ENCODE measurements around the gene HSP90AB1.

Gene HSP90AB1

DNA sequence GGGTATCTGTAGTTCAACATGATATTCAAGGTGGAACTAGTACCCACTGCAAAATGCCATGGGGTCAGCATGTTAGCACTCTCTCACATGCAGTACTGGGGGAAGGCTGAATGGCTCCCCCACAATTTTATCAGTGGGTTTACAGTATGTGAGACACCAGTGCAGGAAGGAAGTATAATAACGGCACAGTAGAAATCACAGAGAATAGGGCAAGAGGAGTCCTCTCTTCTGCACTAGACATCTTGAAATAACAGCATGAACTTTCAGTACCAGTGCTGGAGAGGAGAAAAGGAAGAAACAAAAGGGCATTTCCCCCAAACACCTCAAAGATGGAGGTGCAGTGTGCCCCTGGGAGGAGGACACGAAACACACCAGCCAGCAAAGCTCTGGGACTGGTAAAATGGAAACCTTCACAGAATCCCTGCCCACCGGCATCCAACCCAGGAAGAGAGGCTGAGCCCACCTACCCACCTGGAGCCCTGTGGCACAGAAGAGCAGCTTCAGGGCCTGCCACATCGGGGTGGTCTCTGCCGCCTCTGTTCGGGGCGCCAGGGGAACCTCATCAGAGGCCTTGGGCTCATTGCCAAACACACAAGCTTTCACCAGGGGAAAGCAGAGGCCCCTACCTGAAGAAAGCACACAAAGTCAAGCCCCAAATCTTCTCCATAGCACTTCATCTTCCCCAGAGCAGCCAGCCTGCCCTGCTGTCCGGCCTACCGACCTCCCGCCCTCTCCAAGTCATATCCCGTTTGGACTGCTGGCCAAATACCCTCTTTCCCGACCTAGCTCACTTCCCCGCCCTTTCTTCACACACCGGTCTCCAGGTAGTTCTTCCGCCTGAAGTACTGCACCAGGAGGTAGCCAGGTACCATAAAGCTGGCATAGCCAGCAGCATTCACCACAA lies 9.2 kb downstream of the HSP90AB1 start:
- DNase-seq, result peak; percentile 58

DNA sequence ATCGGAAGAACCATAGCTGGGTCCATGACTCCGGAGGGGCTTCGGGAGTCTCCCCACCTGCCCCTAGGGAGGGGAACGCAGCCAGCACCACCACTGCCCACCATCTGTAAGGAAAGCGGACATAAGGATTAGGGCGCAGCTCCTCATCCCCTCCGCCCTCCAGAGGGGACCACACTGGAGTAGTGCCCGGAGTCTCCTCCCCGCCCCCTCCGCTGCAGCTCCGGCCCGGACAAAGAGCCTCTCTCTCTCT lies 9.8 kb downstream of the HSP90AB1 start:
- DNase-seq, result no peak

DNA sequence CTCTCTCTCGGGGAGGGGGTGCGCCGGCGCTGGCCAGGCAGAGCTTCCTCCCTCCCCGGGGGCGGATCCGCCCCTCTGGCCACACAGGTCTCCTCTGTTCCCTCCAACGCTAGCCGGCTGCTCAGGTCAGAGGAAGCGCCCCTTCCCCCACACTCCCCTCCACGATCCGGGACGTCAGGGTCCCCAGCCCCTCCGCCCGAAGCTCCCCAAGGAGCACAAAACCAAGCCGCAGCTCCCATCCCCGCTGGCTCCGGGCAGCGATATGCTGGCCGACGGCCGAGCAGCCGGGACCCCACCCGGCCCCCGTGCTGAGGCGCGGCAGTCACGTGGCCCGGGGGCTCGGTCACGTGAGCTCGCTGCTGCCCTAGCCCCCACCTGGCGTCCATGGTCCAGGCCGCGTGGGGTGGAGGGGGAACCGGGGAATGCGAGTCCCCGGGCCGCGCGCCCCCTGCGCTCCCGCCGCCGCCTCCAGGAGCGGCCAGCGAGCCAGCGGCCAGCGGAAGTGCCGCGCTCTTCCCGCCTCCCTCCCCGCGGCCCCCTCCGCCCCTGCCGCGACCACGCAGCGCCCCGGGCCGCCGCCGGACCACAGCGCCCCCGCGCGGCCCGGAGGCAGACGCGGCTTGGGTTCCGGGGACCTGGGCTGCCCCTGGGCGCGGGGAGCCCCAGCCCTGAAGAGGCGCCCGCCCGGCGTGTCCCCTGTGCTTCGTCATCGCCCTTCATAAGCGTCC lies 10.3 kb downstream of the HSP90AB1 start, which contains the start of gene SLC35B2:
Gene SLC35B2 (minus strand): TSS at position 504 of the 728 bp plus-strand sequence. CDS start 118 bp downstream, at position 386.
- DNase-seq, result peak; percentile 78

DNA sequence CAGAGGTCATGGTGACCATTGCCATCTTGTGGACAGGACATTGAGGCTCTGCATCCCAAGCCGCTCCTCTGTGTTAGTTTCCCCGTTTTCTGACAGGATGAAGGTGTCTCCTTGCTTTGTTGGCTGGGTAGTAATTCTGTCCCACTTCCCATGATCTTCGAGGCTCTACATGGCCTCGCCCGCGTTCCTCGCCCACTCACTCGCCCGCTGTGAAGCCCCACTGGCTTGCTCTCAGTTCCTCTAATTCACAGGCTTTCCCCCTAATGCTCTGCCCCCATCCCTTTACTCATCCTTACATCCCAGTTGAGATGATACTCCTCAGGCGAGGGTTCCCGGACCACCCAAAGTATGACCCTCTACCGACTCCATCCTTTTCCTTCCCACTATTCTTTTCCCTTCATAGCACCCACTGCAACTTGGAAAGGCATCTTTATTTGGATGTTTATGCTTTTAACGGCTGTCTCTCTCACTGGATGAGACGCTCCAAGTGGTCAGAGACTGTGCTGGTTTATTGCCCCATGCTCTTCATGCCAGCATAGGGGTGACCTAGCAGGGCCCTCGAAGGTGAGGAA lies 10.9 kb downstream of the HSP90AB1 start:
- peak; percentile 15 for DNase-seq

DNA sequence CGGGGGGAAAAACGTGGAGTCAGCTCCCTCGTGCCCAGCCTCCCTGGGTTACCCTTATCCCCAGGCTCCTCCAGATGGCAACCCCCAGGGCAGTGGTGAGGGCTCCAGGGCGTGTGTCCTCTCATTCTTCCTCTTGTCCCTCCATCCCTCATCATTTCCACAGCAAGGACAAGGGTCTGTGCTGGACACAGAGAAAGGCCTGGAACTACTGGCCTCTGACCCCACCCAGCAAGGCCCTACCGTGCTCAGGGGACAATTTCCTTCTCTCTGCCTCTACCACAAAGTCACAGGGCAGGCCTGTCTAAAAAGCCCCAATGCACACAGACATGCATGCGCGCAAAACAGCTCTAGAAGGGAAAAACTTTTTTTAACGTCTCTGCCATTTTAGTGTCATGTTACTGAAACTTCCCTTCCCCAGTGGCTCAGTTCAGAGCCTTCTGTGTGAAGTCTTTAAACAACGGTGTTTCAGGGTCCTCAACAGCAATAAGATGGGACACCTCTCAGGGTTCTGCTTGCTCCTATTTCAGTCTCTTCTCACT lies 11.5 kb downstream of the HSP90AB1 start:
- peak; percentile 25 for DNase-seq

DNA sequence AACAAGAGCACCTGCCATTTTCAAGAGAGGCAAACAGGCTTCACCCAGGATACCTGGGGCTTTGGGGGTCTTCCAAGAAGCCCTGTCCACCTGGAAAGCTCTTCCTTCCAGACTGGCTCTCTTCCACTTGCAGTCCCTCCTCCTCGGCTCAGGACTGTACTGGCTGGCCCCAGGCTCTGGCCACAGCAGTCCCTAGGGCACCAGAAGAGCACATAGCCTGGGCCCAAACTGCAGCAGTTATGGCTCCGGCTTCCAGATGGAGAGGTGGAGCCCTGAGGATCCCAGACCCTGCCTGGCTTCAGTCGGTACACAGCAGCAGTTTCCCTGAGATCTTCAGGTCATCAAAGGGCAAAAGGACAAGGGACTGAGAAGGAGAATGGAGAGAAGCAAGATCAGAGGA lies 12.0 kb downstream of the HSP90AB1 start:
- no peak for DNase-seq

DNA sequence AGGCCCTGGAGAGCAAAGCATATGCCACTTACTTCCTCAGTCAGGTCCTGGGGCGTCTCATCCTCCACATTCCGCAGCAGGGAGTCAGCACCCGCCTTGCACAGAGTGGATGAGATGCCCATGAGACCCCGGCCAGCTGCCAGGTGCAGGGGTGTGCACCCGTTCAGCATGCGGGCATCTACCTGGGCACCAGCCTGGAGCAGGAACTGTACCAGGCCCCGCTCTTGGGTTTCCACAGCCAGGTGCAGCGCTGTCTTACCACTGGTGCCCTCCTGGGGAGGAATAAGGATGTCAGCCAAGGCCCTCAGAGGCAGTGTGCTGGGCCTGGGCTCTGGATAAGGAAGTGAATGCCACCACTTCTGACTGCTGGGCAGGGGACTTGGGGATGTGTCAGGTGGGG lies 13.1 kb downstream of the HSP90AB1 start:
- no peak for DNase-seq

DNA sequence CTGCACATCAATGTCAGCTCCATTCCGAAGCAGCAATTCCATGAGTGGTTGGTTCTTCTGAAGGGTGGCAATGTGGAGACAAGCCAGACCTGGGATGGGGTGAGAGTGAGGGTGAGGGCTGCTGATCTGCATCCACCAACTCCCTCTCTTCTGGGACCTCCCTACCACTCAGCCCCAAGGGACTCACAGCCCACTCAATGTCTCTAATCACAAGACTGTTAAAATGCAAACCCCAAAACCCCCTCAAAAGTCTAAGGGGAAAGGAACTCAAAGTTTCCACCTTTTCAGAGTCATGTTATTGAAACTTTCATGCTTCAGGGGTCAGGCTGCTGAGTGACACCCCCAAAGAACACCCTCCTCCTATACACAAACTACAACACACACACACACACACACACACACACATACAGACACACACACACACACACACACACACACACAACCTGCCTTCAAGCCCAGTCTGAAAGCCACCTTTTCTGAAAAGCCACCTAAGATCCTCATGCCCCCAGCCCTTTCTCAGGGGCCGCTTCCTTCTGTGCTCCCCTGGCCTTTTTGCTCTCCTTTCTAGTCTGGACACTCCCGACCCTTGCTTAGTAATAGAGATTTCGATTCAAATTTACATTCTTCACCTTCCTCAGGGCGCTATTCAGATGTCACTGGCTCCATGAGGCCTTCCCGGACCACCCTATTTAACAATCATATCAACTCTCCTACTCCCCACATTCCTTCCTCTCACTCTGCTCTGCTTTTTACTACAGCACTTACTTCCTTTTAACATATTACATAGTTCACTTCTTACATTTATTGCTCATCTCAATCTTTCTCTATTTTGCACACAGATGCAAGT lies 13.8 kb downstream of the HSP90AB1 start:
- DNase-seq, result no peak

DNA sequence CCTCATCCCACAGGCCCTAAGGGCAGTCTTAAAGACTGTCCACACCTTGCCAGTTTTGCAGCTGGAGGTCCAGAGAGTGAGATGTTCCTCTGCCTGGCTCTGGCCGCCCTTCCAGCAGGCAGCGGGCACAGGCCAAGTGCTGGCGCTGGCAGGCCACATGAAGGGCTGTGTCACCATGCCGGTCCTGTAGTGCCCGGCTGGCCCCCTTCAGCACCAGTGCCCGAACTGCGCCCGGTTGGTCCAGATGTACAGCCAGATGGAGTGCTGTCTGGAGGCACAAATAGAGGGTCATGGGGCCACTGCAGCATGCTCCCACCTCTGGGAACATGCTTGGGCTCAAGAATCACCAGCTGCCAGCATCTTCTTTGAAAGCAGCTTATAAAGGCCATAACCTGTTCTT lies 14.7 kb downstream of the HSP90AB1 start:
- DNase-seq, result no peak

DNA sequence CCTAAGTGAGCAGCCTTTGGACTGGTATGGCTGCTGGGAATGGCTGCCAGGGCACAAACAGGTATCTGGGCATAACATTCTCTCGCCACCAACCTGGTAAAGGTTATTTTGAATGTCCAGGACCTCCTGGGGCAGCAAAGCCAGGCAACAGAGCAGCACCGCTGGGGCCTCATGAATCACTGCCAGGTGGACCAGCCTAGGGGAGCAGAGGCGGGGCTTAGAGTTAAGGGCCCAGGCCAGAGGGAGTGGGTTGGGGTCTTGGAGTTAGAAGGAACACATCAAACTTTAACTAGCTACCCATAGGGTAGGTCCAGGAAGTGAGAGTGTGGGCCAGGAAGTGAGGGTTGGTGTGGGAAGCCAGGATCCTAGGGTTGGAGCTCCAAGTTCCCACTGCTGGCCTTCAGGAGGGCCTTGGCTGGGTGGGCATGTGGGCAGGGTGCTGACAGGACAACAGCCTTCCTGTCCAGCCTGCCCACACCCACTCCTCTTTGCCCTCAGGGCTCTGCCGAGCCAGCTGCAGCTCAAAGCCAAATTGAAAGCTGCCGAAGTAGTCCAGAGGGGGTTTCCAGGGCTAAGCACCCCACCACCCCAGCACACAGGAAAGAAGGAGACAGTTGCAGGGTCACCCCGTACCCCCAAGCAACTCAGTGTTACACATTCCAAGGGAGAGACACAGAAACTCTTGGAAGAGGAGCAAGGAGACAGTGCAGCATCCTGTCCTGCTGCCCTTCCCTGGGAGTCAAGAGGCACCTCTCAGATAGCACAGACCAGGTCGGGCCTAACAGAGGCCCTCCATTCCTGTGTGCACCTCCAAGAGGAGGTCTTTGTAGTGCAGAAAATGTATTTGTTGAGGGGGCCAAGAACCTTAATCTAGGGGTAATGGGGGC lies 15.8 kb downstream of the HSP90AB1 start:
- no peak for DNase-seq

DNA sequence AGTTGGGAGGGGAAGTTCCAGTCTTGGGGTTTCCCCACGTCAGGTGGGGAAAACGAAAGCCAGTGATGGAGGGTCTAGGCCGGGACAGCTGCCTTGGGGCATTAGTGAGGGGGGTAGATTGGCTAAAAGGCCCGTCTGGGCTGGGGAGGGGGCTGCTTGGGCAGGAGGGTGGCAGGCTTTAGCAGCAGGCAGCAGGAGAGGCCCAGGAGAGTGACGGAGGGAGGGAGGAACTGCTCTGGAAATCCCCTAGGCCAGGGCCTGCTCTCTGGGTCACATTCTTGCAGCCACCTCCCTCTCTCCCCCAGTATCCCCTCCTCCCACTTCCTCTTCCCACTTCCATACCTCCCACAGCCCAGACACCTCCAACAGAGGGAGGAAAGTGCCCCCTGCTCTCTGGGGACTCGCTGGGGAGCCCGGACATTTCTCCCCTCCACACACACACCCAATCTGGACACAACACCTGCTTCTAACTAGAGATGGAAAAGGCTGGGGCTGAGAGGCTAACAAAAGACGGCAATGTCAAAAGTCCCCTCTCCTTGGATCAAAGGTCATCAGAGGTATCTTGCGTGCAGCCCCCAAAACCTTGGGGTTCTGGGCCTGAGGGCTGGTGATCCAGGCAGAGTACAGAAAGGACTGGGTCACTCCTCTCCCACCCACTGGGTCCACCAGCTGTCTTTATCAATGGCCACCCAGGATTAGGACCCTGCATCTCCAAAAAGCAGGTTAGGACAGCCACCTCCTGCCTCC lies 16.6 kb downstream of the HSP90AB1 start:
- DNase-seq, result peak; percentile 78

DNA sequence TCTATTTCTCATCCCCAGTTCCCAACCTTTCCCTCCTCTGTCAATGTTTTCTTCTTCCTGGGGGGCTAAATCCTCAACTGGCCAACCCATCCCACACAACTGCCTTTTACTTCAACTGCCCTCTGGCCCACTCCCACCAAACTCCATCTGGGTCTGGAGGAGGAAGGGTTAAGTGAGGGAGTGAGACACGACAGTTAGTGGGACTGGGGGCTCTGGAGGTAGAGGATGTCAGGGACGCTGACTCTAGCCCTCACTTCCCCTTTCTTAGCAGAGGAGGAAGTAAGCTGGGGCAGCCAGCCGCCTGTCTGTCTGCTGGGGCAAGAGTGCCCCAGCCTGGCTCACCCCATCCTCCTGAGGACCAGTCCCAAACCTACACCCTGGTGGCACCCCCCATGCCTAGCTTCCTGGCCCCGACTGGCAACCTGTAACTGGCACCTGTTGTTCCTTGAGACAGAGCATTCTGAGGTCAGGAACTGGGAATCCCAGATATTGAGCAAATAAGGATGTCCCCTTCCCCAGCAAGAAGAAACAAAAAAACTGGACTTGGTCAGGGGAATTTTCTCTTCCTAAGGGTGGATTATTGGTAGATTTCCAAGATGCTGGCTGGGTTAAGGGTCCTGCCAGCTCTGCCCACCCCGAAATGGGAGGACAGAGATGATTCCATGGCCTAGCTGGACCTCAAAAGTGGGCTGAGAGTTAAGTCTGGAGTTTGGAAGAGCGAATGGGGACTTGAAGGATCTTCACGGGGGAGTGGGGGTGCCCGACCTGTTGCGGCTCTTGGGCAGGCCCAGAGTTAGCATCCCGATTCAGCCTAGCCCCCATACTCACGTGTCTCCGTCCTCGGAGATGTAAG lies 17.5 kb downstream of the HSP90AB1 start:
- DNase-seq, result peak; percentile 64

DNA sequence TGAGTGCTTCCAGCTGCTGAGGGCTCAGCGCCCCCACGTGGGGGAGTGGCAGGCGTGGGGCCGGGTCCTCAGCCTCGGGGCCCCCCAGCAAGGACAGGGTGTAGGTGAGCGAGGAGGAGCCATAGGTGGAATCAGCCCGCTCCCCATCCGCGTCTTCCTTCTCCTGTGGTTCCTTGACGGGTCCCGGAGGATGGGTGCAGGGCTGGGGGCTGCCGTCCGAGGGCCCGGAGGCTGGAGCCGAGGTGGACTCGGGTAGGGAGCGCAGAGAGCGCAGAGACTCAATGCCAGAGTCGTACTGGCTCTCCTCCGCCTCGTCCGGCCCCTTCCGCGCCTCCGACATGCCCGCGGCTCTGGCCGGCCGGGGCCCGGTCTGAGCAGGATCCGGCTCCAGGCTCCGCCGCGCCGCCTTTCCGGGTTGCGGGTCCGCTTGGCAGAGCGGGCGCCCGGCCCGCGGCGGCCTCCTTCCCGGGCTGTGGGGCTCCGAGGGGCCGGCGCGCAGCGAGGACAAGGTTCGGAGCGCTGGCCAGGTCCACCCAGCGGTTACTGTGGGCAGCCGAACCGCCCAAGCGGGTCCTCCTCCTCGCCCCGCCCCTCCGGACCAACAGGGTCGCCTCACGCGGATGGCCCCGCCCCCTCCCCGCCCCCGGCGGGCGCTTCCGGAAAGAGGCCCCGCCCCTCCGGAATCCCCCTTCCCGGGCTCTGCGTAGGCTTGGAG lies 18.3 kb downstream of the HSP90AB1 start, which contains the start of gene NFKBIE:
Gene NFKBIE (minus strand): TSS at position 545 of the 715 bp plus-strand sequence. CDS start 205 bp downstream, at position 340.
- DNase-seq, result peak; percentile 96

DNA sequence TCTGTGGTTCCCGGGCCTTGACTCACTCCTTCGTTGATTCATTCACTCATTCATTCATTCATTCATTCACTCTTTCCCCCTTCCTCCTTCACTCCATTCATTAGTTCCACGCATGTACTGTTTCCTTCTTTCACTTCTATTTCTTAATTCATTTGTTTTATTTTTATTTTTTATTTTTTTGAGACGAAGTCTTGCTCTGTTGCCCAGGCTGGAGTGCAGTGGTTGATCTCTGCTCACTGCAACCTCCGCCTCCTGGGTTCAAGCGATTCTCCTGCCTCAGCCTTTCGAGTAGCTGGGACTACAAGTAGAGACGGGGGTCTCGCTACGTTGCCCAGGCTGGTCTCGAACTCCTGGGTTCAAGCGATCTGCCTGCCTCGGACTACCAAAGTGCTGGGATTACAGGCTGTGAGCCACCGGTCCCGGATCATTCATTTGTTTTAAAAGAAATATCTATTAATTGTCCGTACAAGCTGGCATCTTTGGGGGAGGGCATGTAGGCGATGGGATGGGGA lies 18.9 kb downstream of the HSP90AB1 start:
- DNase-seq, result no peak

DNA sequence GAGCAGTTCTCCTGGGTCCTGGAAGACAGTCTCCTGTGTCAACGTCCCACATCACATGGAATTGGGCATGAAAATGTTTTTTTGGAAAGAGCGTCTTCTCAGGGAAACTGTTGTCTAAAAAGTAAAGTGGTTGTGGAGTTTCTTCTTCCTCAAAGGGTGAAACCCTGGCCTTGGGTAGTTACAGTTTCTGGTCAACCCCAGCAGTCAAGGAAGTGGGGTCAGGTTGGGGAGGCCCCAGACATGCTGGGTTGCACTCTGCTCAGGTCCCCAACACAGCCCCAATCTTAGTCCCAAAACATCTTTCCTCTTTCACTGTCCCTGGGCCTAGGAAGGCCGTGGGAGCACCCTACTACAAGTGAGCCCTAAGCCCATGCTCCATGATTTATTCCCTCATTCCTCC lies 19.4 kb downstream of the HSP90AB1 start:
- DNase-seq, result no peak

DNA sequence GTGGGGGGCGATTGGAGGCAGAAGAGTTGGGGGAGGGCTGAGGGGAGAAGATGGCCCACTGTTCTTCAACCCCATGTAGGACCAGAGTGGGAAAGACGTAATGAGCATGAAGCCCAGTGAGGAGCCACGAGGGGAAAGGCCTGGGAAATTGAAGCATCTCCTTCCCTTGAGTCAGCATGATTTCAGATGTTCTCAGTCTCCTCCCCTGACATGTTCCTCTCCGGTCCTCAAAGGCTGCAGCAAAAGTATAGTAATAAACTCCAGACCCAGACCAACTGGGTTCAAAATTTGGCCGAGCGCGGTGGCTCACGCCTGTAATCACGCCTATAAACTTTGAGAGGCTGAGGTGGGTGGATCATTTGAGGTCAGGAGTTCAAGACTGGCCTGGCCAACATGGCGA lies 20.4 kb downstream of the HSP90AB1 start:
- DNase-seq, result no peak

DNA sequence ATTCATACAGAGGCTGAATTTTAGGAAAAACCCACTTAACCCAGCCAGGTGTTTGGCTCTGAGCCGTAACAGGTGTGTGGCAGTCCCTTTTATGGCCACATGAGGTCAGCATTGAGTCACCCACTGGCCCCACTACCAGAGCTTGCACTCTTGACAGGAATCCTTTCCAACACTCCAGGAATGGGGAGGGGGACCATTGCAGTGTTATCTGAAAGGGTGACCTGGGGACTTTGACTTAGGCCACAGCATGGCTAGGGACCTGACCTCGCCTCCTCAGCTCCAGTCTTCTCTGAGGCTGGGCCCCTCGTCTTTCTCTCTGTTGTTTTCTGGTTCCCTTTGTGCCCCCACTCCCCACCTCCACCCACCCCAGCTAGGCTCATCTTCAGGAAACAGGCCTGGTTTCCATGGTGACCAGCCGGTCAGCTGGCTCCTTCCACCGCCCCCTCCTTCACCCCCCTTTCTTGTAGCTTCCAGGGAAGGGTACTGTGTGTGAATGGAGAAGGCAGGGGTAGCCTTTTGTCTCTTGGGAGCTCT lies 21.3 kb downstream of the HSP90AB1 start:
- peak; percentile 76 for DNase-seq

DNA sequence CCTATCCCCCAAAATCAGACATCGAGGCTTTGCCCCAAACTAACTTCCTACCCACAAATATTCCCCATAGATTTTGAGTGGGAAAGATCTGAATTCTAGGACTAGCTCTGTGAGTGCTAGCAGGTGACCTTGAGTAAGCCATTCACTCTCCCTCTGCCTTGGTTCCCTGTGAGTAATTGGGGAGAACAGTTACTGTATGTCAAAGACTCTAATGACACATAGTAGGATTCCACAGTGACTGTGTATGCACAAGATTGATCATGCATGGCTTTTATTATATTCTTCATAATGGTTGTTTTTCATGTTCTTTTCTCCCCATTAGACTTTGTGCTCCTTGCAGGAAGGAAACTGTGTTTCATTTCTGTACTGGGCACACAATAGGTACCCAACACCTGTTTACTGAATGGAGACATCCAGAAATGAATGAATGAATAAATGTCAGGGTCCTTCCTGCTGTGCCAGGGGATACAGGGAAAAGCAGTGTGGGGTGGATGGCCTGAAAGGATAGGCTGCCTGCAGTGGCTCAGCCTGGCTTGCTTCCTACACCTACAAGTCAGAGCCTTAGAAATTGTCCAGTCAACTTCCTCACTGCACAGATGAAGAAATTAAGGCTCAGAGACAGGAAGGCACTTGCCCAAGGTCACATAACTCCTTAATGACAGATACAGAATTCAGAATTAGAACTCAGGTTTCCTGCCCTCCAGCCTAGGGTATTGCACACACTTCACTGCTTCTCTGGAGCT lies 22.4 kb downstream of the HSP90AB1 start:
- no peak for DNase-seq
